HG02610 (cell line): ENCODE data around the gene ANKS1A.
"Not testable (repeated sequence)": the region's sequence is repeated elsewhere in the genome, so short reads cannot be mapped to it uniquely, and the experiment has no call there.

Experiments
- ATAC-seq: cut with Tn5 transposase; IDR thresholded peaks from one replicate; pipeline ENCODE4 v1.9.1; 2021; ENCODE audit warnings: mild to moderate bottlenecking, moderate library complexity; ENCODE audit not compliant: unreplicated experiment

ANKS1A gene

DNA sequence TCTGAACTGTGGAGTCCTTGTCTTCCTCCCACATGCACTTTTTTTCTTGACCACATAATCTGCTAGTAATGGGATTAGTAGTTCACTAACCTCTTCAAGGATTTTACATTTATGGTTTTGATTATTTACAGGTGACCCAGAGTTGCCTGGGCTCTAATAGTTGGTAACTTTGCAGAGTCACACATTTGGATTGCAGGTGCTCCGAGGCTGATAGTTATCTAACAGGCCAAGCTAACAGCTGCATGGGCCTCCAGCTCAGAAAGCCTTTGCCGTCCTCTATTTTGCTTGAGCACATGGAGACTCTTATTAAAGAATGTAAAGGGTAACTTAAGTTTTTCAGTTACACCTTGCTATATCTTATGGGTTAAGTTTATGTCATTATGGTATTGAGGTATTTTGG is 95.4 kb downstream of the ANKS1A start:
- ATAC-seq = no peak

DNA sequence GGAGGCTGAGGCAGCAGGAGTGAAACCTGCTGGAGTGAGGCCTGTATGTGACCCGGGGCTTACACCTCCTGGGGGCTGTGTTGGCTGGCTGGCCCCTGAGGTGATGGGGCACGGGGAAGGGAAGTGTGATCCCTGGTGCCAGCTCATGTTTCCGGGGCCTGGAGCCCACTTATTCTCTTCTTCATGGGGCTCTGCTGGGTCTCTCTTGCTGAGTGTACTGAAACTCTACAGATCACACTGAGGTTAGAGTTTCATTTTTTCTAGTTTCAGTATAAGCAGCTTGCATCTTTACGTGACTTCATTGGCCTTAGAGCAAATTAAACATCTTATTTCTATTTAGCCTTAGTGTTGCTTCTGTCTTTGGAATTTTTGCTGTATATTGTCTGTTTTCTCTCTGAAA is 96.2 kb downstream of the ANKS1A start:
- no peak for ATAC-seq

DNA sequence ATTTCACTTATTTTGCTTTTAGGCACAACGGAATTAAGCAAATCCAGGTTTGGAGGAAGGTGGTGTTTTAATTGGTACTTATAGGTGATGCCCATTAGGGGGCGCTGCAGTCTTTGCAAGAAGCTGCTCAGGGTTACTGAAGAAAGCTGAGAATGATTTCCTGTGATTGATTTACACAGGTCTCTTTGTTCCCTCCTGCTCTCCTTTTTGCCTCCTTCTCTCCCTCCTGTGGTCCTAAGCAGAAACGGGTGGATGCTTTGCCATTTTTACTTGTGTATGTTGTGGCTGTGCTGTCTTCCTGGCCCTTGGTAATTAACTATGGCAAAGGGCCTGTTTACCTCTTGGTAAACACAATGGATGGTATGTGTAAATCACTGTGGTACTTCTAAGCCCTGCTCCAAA is 97.8 kb downstream of the ANKS1A start:
- no peak for ATAC-seq

DNA sequence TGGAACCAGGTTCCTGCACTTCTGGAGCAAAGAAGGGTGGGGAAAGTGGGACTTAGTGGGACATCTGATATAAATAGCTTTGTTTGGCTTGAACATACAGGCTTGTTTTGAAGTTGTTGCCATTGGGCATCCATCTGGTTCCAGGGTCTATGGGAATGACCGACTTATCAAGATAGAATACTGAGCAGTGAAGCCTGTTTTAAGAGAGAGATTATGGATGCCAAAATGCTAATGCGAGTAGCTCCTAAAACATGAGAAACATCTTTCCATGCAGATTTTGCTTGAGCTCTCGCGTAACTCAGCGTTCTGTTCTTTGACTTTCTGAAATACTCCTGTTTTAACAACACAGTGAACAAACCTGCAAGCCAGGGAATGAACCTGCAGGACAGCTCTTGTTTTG is 98.5 kb downstream of the ANKS1A start:
- ATAC-seq = no peak

DNA sequence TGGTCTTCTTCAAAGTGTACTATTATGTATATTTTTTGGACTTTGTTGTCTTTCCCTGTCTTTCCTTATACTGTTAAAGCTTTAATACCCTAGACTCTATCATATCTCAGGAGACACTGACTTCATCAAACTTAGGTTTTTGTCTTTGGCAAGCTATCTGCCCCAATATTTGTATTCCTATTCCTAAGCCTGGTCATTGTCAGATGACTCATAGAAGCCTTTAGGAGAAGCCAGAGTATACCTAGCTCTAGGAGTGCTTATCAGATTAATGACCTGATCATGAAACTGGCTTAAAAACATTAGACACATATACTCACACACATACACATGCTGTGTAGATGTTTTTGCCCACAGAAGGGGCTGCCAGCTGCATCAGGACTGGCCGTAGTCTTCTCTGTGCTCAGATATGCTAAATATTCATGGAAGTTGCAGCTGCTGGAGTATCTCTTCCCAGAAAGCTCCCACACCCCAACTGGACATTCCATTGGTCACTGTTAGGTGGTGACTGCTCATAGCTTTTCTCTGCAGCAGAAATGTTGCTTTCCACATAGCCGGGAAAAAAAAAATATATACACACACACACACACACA is 102.0 kb downstream of the ANKS1A start:
- no peak for ATAC-seq

DNA sequence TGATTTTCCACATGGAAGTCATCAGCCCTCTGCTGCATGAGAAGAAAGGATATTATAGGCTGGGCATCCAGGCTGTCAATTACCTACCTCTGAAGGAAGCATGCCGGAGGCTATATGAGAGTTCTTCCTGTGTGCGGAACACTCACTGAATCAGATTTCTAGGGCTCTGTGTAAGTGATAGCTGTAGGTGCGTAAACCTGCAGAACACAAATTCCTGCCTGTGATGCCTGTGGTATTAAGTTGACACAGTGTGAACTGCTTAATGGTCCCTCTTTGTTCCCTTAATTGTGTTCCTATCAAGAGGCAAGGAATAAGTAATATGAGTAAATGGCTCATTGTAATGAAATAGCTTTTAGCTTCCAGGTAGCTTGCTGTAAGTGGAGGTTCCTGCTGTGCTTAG is 103.3 kb downstream of the ANKS1A start:
- no peak for ATAC-seq

DNA sequence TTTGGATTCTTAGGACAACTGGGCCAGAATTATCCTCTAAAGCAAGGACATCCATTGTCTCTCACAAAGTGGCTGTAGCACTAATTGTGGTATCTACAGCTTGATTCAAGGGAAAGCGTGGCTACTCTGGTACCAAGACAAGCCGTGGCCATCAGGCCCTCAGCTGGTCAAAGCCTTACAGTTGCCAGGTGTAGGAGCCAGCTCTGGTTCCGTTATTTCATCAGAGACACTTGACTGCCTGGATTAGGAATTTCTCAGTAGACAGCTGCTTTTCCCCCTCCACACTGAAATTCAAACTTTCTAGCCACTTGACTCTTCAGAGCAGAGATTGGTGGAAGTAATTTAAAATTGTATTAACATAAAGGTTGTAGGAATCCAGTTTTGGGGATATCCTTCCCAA is 104.2 kb downstream of the ANKS1A start:
- ATAC-seq = no peak

DNA sequence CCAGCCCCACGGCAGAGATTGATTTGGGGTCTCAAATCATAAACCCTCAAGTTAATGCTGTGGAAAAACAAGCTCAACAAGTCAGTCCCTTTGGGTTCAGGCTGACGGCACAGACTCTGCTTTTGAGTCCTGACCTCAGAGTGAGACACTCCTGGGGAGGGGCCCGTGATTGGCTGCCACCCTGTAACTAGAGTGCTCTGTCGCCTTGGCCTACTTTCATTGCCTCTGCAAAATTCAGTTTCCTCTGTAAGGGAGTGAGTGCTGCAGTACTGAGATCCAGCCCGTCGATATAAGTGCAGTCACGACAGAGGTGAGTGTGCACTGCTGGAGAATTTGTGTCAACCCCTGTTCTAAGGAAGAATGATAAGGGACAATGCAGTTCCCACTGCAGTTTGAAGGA is 105.6 kb downstream of the ANKS1A start:
- no peak for ATAC-seq

DNA sequence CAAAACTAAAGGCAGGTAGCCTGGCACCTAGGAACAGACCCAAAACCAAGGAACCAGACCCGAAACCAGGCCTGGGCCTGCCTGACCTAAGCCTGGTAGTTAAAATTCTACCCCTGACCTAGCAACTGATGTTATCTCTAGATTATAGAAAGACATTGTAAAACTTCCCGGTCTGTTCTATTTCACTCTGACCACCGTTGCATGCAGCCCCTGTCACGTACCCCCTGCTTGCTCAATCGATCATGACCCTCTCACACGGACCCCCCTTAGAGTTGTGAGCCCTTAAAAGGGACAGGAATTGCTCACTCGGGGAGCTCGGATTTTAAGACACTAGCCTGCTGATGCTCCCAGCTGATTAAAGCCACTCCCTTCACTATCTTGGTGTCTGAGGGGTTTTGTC is 109.4 kb downstream of the ANKS1A start:
- ATAC-seq = not testable (repeated sequence)

DNA sequence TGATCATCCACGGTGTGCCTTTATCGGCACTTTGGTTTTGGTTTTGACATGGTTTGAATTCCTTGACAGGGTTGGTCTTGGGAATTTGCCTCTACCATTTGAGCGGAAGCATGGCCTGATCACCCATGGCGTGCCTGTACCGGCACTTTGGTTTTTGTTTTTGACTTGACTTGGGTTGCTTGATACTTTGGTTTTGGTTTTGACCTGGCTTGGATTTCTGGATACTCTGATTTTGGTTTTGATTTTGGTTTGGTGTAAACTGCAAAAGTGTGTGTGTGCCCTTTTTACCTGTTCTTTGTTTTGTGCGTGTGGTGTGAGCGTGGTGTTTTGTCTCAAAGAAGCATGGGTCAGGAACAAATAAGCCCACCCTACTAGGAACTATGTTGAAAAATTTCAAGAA is 110.1 kb downstream of the ANKS1A start:
- not testable (repeated sequence) for ATAC-seq

DNA sequence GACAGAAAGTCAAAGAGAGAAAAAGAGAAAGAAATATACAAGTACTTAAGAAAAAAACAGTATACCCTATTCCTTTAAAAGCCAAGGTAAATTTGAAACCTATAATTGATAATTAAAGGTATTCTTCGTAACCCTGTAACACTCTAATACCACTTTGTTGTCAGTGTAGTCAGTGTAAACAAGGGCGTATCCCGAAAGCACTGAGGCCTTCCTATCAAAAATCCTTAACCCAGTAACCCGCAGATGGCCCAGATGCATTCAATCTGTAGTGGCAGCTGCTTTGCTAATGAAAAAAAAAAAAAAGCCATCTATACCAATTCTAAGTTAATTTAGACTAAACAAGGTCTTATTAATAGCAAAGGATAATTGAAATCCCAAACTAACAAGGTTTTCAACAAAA is 110.9 kb downstream of the ANKS1A start:
- not testable (repeated sequence) for ATAC-seq

DNA sequence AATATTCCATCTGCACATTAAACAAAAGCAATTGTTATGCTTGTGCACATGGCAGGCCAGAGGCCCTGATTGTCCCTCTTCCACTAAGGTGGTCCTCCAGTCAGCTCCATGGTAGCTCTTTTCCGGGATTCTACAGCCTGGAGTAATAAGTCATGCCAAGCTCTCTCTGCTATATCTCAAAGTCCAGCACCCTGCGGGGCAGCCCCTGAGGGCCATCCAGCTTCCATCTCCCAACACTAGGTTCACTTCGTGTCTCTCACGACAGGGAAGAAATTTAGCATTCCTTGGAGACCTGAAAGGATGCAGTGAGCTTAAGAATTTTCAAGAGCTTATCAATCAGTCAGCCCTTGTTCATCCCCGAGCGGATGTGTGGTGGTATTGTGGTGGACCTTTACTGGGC is 112.3 kb downstream of the ANKS1A start:
- ATAC-seq = not testable (repeated sequence)

DNA sequence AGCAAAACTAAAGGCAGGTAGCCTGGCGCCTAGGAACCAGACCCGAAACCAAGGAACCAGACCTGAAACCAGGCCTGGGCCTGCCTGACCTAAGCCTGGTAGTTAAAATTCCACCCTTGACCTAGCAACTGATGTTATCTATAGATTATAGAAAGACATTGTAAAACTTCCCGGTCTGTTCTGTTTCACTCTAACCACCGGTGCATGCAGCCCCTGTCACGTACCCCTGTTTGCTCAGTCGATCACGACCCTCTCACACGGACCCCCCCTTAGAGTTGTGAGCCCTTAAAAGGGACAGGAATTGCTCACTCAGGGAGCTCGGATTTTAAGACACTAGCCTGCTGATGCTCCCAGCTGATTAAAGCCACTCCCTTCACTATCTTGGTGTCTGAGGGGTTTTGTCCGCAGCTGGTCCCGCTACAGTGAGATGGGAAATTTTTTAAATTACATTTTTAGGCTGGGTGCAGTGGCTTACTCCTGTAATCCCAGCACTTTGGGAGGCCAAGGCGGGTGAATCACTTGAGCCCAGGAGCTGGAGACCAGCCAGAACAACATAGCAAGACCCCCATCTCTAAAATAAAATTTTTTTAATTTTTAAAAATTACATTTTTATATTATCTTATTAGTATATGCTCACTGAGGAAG is 115.0 kb downstream of the ANKS1A start:
- not testable (repeated sequence) for ATAC-seq

DNA sequence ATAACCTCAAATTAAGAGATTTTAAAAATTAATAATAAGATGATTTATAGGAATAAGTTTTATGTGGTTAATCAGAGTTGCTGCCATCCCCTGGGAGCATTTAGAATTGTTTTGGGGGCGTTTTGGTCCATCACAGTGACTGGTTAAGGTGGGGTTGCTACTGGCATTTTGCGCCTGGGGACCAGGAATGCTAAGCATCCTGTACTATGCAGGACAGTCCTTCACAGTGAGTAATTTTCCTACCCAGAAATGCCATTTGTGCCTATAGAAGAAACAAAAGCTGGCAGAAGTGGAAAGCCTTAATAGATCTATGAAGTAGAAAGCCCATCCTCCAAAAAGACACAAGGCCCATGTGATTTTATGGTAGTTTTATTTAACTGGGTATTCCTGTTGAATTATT is 118.0 kb downstream of the ANKS1A start:
- no peak for ATAC-seq

DNA sequence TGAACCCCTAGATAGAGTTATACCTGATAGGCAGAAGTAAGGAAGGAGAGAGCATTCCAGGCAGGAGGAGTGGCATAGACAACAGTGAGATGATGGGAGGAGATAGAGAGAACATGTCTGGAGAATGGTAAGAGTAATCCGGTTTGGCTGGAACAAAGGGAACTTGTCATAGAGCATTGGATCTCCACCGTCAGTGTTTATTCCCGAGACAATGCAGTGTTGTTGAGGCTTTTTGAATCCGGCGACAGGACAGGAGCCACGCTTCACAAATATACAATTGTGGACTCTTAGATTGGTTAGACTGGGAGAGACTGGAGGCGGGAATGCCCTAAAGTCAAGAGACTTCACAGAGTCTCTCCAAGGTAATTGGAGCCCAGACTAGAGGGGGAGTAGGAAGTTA is 119.8 kb downstream of the ANKS1A start:
- ATAC-seq = no peak

DNA sequence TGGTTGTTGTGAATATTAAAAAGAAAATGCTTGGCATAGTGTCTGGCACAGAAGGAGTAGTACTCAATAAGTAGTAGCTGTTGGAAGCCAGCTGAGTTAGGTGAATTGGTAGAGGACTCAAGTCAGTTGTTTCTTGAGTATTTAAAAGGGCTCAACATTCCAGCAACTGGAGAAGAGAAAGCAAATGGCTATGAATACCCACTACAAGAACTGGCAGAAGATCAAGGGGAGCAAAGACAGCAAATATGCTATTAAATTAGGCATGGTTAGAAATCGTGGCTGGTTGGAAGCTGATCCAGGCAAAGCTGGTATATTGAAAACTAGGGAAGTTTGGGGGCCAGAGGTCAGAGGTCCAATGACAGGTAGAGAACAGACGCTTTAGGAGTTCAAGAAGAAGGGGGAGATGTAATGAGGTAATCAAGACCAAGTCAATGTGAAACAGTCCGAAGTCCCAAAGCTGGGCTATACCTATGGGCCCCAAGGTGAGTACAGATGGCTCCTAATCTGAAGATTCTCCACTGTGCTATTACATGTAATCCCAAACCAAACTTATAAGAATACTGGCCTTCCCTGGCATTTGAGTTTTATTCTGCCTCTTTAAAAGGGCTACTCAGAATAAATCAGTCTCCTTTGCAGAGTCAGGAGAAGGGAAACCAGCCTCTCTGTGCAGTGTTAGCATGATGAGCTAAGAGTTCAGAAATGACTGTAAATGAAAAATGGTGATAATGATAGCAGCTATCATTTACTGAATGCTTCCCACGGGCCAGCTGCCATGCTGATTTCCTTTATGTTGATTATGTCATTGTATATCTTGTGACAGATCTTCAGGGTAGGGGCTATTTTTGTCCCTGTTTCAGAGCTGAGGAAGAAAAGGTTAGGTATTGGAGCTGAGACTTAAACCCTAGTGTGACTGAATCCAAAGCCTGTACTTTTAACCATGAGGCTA is 122.3 kb downstream of the ANKS1A start:
- ATAC-seq = peak; percentile 80

DNA sequence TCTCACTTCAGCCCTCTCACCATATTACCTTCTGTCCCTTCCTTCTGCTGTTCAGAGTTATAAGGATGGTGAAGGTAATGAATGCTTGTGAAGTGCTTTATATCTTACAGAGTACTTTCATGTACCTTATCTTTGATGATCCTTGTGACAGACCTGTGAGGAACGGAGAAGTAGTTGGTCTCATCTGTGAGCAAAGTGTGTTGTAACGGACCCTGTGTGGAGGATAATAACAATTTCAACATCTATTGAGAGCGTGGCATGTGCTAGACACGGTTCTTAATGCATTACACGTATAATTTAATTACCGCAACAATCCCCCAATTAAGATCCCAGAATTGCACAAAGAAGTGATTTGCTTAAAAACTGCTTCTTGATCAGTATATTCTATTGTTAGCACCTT is 124.6 kb downstream of the ANKS1A start:
- no peak for ATAC-seq

DNA sequence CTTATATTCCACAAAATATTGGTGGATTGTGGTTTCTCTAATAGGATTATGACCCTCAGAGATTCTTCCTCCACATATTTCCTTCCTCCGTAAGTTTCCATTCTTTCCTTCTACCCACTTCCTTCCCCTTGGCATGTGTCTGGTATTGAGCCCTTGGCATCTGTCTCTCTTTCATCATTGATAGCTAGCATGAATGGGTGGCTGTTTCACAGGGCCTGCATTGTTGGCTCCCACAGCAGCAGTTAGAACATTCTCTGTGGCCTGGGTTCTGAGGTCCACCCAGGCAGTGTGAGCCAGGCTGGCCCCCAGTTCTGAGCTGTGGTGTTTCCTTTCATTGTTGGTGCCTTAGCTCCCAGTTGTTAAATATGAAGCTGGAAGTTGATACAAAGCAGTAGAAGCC is 125.3 kb downstream of the ANKS1A start:
- ATAC-seq = no peak

DNA sequence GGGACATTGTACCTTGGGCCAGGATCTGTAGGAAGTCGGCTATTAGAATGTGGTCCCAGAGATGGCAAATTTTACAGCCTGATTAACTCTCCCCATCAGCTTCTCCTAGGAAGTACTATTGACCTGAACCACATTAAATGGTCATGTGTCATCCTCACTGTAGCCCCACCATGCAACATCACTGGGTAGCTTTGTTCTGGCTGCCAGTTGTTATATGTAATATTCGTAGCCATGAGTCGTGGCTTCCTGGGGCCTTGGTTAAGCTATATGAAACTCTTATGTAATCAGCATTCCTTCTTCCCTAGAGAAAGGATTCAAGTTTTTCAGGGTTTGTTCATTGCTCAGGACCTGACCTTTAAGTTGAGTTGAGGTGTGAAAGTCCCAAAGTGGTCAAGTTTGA is 125.7 kb downstream of the ANKS1A start:
- ATAC-seq = no peak

DNA sequence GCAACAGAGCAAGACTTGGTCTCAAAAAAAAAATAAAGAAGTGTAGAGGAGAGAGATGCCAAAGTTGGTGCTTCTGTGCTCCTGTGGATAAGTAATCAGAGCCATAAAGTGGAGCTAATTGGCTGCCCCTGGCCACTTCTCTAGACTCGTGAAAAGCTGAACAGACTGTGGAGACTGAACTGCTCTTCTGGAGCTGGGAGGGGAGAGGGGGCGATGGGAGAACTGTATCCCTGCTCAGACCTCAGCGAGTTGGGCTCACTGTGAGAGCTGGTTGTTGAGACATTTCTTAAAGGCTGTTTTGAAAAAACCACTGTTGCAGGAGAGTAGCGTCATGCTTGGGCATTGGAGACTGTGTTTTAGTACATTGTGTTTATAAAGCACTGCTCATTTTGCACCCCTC is 126.4 kb downstream of the ANKS1A start:
- no peak for ATAC-seq

DNA sequence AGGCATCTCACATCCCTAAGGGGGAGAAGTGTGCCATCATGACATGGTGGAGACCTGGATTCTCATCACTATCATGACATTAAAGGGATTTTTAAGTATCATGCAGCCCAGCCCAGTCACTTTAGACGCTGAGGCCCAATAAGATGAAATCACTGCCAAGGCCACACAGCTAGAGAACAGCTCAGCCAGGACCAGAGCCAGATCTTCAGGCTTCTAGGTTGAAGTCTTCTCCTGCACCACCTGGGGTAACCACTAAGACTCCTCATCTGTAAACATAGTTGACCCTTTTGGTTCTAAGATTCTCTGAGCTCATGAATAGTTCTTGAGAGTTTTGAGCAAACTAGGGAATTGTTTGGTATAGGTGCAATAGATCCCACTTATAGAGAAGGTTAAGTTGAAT is 126.9 kb downstream of the ANKS1A start:
- no peak for ATAC-seq
